GM23338 (cell line): Measurements from ENCODE around the gene LRRC3C. TPM values are rescaled to one million over a fixed set of nuclear protein-coding genes. Genes with fewer than 3 reads are reported as not detected.

Source experiments
- ATAC-seq: fragments of 200-7000 bp; cut with Tn5 transposase; 3 replicates; pipeline ENCODE4 v1.9.1; 2020
- DNase-seq: peaks from one replicate; pipeline ENCODE4 v3.0.0-alpha.2; 2015; ENCODE audit warnings: low spot score
- H2AFZ ChIP-seq: fragments of 200-600 bp; sonication (generic); 2 replicates; pipeline ENCODE4 v1.8.0; 2016; ENCODE audit warnings: antibody characterized with exemption, mild to moderate bottlenecking, moderate library complexity
- H3F3A ChIP-seq: fragments of 200-600 bp; sonication (generic); replicated peaks from 2 replicates; pipeline ENCODE4 v1.8.0; 2017; ENCODE audit warnings: antibody characterized with exemption, mixed run types, low read depth
- H3K27ac ChIP-seq: fragments of 200-600 bp; sonication (generic); 2 replicates; pipeline ENCODE4 v1.6.1; 2016; ENCODE audit warnings: low read depth
- H3K27me3 ChIP-seq: fragments of 200-600 bp; sonication (generic); 2 replicates; pipeline ENCODE4 v1.8.0; 2016; ENCODE audit warnings: mild to moderate bottlenecking, mixed run types, moderate library complexity; ENCODE audit not compliant: insufficient read depth
- H3K36me3 ChIP-seq: fragments of 200-600 bp; sonication (generic); 2 replicates; pipeline ENCODE4 v1.8.0; 2016; ENCODE audit warnings: mild to moderate bottlenecking; ENCODE audit not compliant: insufficient read depth
- H3K4me1 ChIP-seq: fragments of 200-600 bp; sonication (generic); 2 replicates; pipeline ENCODE4 v1.8.0; 2016; ENCODE audit warnings: mild to moderate bottlenecking, moderate library complexity; ENCODE audit not compliant: insufficient read depth
- H3K4me2 ChIP-seq: fragments of 200-600 bp; sonication (generic); 2 replicates; pipeline ENCODE4 v1.7.1; 2017; ENCODE audit warnings: mixed run types
- H3K4me3 ChIP-seq: fragments of 200-600 bp; sonication (generic); 2 replicates; pipeline ENCODE4 v1.6.1; 2016; ENCODE audit warnings: mixed run types
- H3K79me2 ChIP-seq: fragments of 200-600 bp; sonication (generic); replicated peaks from 2 replicates; pipeline ENCODE4 v1.8.0; 2017; ENCODE audit warnings: mild to moderate bottlenecking; ENCODE audit not compliant: insufficient read depth
- H3K9me2 ChIP-seq: fragments of 200-600 bp; sonication (generic); 2 replicates; pipeline ENCODE4 v1.8.0; 2017; ENCODE audit not compliant: insufficient read depth
- H4K20me1 ChIP-seq: fragments of 200-600 bp; sonication (generic); replicated peaks from 2 replicates; pipeline ENCODE4 v1.8.0; 2017; ENCODE audit warnings: mild to moderate bottlenecking; ENCODE audit not compliant: insufficient read depth
- H3K27ac Mint-ChIP-seq: 2 replicates; pipeline ENCODE4 v1.8.0; 2020; ENCODE audit warnings: inconsistent platforms, mild to moderate bottlenecking, moderate library complexity, mixed read lengths
- H3K27me3 Mint-ChIP-seq: 3 replicates; pipeline ENCODE4 v1.8.0; 2022; ENCODE audit warnings: low read depth, mild to moderate bottlenecking, moderate library complexity, mixed read lengths, inconsistent platforms; ENCODE audit not compliant: insufficient read depth, poor library complexity
- H3K36me3 Mint-ChIP-seq: 3 replicates; pipeline ENCODE4 v1.8.0; 2021; ENCODE audit warnings: low read depth, mild to moderate bottlenecking, inconsistent platforms, moderate library complexity, mixed read lengths
- H3K4me1 Mint-ChIP-seq: 3 replicates; pipeline ENCODE4 v1.8.0; 2020; ENCODE audit warnings: mild to moderate bottlenecking, inconsistent platforms, mixed read lengths
- H3K4me3 Mint-ChIP-seq: 3 replicates; pipeline ENCODE4 v1.8.0; 2021; ENCODE audit warnings: moderate library complexity, mild to moderate bottlenecking, inconsistent platforms, mixed read lengths
- H3K9me3 Mint-ChIP-seq: 3 replicates; pipeline ENCODE4 v1.8.0; 2020; ENCODE audit warnings: moderate library complexity, mild to moderate bottlenecking, inconsistent platforms, mixed read lengths
- CREB1 ChIP-seq: fragments of 250-450 bp; sonication (Bioruptor Pico); IDR thresholded peaks from 2 replicates; pipeline ENCODE4 v1.5.0; 2020; ENCODE audit warnings: low read depth, mild to moderate bottlenecking, moderate library complexity
- EZH2 ChIP-seq: fragments of 200-600 bp; sonication (generic); IDR thresholded peaks from one replicate; pipeline ENCODE4 v1.8.0; 2017; ENCODE audit warnings: antibody characterized with exemption, mild to moderate bottlenecking, low read depth; ENCODE audit not compliant: unreplicated experiment
- EZH2phosphoT487 ChIP-seq: fragments of 200-600 bp; sonication (generic); IDR thresholded peaks from one replicate; pipeline ENCODE4 v1.8.1; 2018; ENCODE audit warnings: antibody characterized with exemption; ENCODE audit not compliant: unreplicated experiment
- JUNB ChIP-seq: IDR thresholded peaks from one replicate; pipeline ENCODE4 v1.6.1; 2016; ENCODE audit warnings: antibody characterized with exemption; ENCODE audit not compliant: unreplicated experiment
- NANOG ChIP-seq: IDR thresholded peaks from 2 replicates; pipeline ENCODE4 v1.6.1; 2016; ENCODE audit warnings: antibody characterized with exemption, borderline replicate concordance
- POLR2AphosphoS5 ChIP-seq: IDR thresholded peaks from 2 replicates; pipeline ENCODE4 v1.6.1; 2016; ENCODE audit warnings: antibody characterized with exemption, low read depth
- REST ChIP-seq: IDR thresholded peaks from one replicate; pipeline ENCODE4 v1.6.1; 2018; ENCODE audit warnings: antibody characterized with exemption; ENCODE audit not compliant: unreplicated experiment
- STAT1 ChIP-seq: IDR thresholded peaks from one replicate; pipeline ENCODE4 v1.6.1; 2016; ENCODE audit warnings: antibody characterized with exemption; ENCODE audit not compliant: unreplicated experiment
- ZNF114 ChIP-seq: fragments of 250-450 bp; sonication (Bioruptor Pico); IDR thresholded peaks from 2 replicates; pipeline ENCODE4 v1.5.0; 2020; ENCODE audit warnings: mild to moderate bottlenecking, moderate library complexity
- ZNF331 ChIP-seq: fragments of 250-450 bp; sonication (Bioruptor Pico); IDR thresholded peaks from 2 replicates; pipeline ENCODE4 v1.5.0; 2020; ENCODE audit warnings: low read depth, mild to moderate bottlenecking, moderate library complexity
- ZNF462 ChIP-seq: fragments of 250-450 bp; sonication (Bioruptor Pico); IDR thresholded peaks from 2 replicates; pipeline ENCODE4 v1.5.0; 2020; ENCODE audit warnings: mild to moderate bottlenecking, moderate library complexity
- polyA plus RNA-seq: library from polyadenylated mRNA; unstranded; fragments of >200 nt; fragmentation: Nextera tagmentation; extraction: Ambion mirVana; gene quantifications from 2 replicates; pipeline ENCODE4 v1.2.1, GENCODE V29; 2016
- total RNA-seq: library from RNA; depleted of rRNA; stranded (reverse); fragments of >200 nt; shearing (Covaris generic); gene quantifications from 2 replicates; pipeline ENCODE4 v1.2.3, GENCODE V29; 2014
- TF ChIP-seq, protein P1 (sequence below): IDR thresholded peaks from 2 replicates; pipeline ENCODE4 v1.6.1; 2016; ENCODE audit warnings: antibody characterized with exemption
- TF ChIP-seq, protein P2 (sequence below), 2 experiments: fragments of 200-600 bp in 1 of 2; sonication (generic) in 1 of 2; conservative IDR thresholded peaks; 2 replicates each; pipeline versions ENCODE4 v1.5.1 to v1.6.1; 2016 to 2017; ENCODE audit warnings: antibody characterized with exemption in 2 of 2, low read depth in 2 of 2, mild to moderate bottlenecking in 2 of 2, moderate library complexity in 1 of 2

LRRC3C gene
- total and polyA plus RNA-seq, 2 experiments from 2014 or later = 0.24 TPM; not detected in 1

DNA sequence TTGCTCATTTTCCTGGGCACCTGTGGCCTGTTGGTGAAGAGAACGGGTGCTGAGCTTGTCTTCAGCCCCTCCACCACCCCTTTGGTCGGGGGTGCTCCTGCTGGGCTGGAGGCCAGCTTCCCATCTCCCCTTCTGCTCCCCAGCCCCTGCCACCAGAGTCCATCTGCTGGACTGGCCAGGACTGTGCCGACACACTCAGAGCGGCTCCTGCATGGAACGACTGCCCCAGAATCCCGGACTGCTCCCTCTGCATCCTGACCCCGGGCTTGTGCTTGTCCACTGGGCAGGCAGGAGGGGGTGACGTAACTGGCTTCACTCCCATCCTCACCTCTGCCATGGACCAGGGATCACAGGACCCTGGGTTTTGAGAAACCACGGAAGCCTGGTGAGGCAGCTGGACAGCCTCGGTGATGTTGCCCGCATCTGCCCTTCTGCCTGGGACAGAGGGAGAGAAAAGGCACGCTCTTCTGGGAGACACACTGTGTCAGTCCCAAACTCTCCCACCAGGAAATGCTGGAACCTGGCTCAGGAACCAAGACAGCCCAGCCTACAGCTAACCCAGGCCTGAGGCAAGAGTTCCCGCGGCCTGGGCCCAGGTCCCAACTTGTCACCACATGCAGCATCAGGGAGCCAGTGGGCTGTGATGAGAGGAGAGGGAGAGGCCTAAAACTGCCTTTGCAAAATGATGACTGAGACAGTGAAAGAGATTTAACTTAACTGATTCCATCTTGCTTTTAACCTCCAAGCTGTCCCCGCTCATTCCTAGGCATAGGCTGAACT lies 19.2 kb downstream of the LRRC3C start:
- H3K4me2 ChIP-seq = no peak overlapping the region
- no peaks in the 10 kb centered on the region for H3K9me2 ChIP-seq
- H3K4me3 ChIP-seq = no peak overlapping the region
- 0 out of 2 replicates have a peak, but pooled peaks cover under 1% of the 10 kb centered on the region for H3K27me3 ChIP-seq
- H3K36me3 ChIP-seq = no peaks in the 10 kb centered on the region
- H4K20me1 ChIP-seq = no peaks in the 10 kb centered on the region
- no peak overlapping the region for H2AFZ ChIP-seq
- TF ChIP-seq, protein P1, sequence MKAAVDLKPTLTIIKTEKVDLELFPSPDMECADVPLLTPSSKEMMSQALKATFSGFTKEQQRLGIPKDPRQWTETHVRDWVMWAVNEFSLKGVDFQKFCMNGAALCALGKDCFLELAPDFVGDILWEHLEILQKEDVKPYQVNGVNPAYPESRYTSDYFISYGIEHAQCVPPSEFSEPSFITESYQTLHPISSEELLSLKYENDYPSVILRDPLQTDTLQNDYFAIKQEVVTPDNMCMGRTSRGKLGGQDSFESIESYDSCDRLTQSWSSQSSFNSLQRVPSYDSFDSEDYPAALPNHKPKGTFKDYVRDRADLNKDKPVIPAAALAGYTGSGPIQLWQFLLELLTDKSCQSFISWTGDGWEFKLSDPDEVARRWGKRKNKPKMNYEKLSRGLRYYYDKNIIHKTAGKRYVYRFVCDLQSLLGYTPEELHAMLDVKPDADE = no peak
- no peak for TF ChIP-seq EZH2phosphoT487
- TF ChIP-seq NANOG = no peak
- no peak for TF ChIP-seq STAT1
- TF ChIP-seq, protein P2, sequence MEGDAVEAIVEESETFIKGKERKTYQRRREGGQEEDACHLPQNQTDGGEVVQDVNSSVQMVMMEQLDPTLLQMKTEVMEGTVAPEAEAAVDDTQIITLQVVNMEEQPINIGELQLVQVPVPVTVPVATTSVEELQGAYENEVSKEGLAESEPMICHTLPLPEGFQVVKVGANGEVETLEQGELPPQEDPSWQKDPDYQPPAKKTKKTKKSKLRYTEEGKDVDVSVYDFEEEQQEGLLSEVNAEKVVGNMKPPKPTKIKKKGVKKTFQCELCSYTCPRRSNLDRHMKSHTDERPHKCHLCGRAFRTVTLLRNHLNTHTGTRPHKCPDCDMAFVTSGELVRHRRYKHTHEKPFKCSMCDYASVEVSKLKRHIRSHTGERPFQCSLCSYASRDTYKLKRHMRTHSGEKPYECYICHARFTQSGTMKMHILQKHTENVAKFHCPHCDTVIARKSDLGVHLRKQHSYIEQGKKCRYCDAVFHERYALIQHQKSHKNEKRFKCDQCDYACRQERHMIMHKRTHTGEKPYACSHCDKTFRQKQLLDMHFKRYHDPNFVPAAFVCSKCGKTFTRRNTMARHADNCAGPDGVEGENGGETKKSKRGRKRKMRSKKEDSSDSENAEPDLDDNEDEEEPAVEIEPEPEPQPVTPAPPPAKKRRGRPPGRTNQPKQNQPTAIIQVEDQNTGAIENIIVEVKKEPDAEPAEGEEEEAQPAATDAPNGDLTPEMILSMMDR (conservative IDR thresholded peaks at IDR 0.05; ENCODE audit: low read depth in 2 of 2) = no peak
- no peak for TF ChIP-seq ZNF462 (CRISPR knock-in tag)
- TF ChIP-seq REST = no peak
- TF ChIP-seq CREB1 (CRISPR knock-in tag) = no peak
- no peak for TF ChIP-seq EZH2
- TF ChIP-seq ZNF114 (CRISPR knock-in tag) = no peak
- no peak for TF ChIP-seq POLR2AphosphoS5
- TF ChIP-seq JUNB = no peak
- no peak for TF ChIP-seq ZNF331
- Mint-ChIP-seq H3K27me3 (peaks cover 25% of the 10 kb centered on the region), H3K4me3 (no peak overlapping the region), H3K27ac (no peak overlapping the region), H3K36me3 (no peaks in the 10 kb centered on the region), H3K4me1 (peaks cover 20% of the 10 kb centered on the region), H3K9me3 (no peaks in the 10 kb centered on the region)
- DNase-seq = no peak
- H3K79me2 ChIP-seq = no peaks in the 10 kb centered on the region
- peak; percentile 26; the same call in 2 of the 3 replicates for ATAC-seq
- H3K27ac ChIP-seq = no peak overlapping the region
- H3K4me1 ChIP-seq = no peaks in the 10 kb centered on the region
- H3F3A ChIP-seq = no peaks in the 10 kb centered on the region
